Gastroesophageal sphincter (tissue), 4 donors: ENCODE results near the gene GMDS. TPM values are rescaled to one million over a fixed set of nuclear protein-coding genes. Genes with fewer than 3 reads are reported as not detected.

Experiments used
- ATAC-seq: fragments of 150-250 bp; one replicate; pipeline ENCODE4 v1.9.1; 2016; ENCODE audit warnings: mild to moderate bottlenecking, moderate library complexity
- H3K27ac ChIP-seq, 4 donors: fragments of 200-600 bp; sonication (generic) in 3 of 4; 1 replicate in 3 of 4; 2 replicates in 1 of 4; pipeline ENCODE4 v1.5.1; 2016 to 2019
- H3K27me3 ChIP-seq: fragments of 200-600 bp; sonication (generic); one replicate; pipeline ENCODE4 v1.5.1; 2019
- H3K36me3 ChIP-seq, 2 donors: fragments of 200-600 bp; sonication (generic); one replicate each; pipeline ENCODE4 v1.5.1; 2019; ENCODE audit warnings: control low read depth in 1 of 2
- H3K4me1 ChIP-seq, 3 donors: fragments of 200-600 bp; sonication (generic); 1 replicate in 2 of 3; 2 replicates in 1 of 3; pipeline ENCODE4 v1.5.1; 2016 to 2019; ENCODE audit warnings: control low read depth in 2 of 3
- H3K4me3 ChIP-seq, 2 donors: fragments of 200-600 bp; sonication (generic); one replicate each; pipeline ENCODE4 v1.5.1; 2019; ENCODE audit warnings: mild to moderate bottlenecking in 1 of 2, moderate library complexity in 1 of 2
- H3K9me3 ChIP-seq, 3 donors: fragments of 200-600 bp; sonication (generic); one replicate each; pipeline ENCODE4 v1.5.1; 2017 to 2019; ENCODE audit warnings: control low read depth in 2 of 3
- CTCF ChIP-seq, 4 experiments: fragments of 200-600 bp in 2 of 4; fragments of 450-650 bp in 2 of 4; sonication (generic) in 1 of 4; IDR thresholded peaks; one replicate each; pipeline ENCODE4 v1.5.1; 2017 to 2019; ENCODE audit warnings: antibody characterized with exemption in 4 of 4, mild to moderate bottlenecking in 2 of 4, moderate library complexity in 2 of 4
- EP300 ChIP-seq: sonication (generic); formaldehyde crosslinking; IDR thresholded peaks from one replicate; pipeline ENCODE4 v1.6.1; 2017; ENCODE audit warnings: antibody characterized with exemption, mild to moderate bottlenecking
- POLR2A ChIP-seq, 2 donors: fragments of 450-650 bp; IDR thresholded peaks; one replicate each; pipeline ENCODE4 v1.6.1; 2017; ENCODE audit warnings: antibody characterized with exemption in 2 of 2, mild to moderate bottlenecking in 2 of 2, moderate library complexity in 1 of 2
- POLR2AphosphoS5 ChIP-seq: sonication (generic); formaldehyde crosslinking; IDR thresholded peaks from one replicate; pipeline ENCODE4 v1.6.1; 2017; ENCODE audit warnings: antibody characterized with exemption
- WGBS, 2 donors: methylation state at CpG; one replicate each; pipeline ENCODE4 v1.1.5; 2018; ENCODE audit warnings: low coverage in 1 of 2; 5-methylcytosine and 5-hydroxymethylcytosine counted together
- total RNA-seq, 4 donors: library from RNA; depleted of rRNA; stranded (reverse); fragments of >200 nt; gene quantifications; one replicate each; pipeline ENCODE4 v1.1.0, GENCODE V29; 2016

The GMDS gene
- total RNA-seq, 4 donors from 2014 or later: 5.0 to 14.7 (median 6.4) TPM

GRCh38 chr6:1901556-1901955 is 343.8 kb downstream of the GMDS start:
- H3K9me3 ChIP-seq: no peaks in the 10 kb centered on the region
- no peaks in the 10 kb centered on the region for H3K27me3 ChIP-seq
- no peak overlapping the region for H3K4me3 ChIP-seq
- TF ChIP-seq POLR2A (IDR thresholded peaks at IDR 0.05): no peak
- TF ChIP-seq POLR2AphosphoS5: no peak
- no peak for TF ChIP-seq CTCF (IDR thresholded peaks at IDR 0.05)
- no peak for TF ChIP-seq EP300
- no peak overlapping the region for H3K27ac ChIP-seq
- ATAC-seq: no peak
- WGBS, 2 donors: 100% methylated on average over 1 of the region's 1 CpG; no CpG with 5 or more reads in 1 of the 2 donors
- H3K36me3 ChIP-seq: no peaks in the 10 kb centered on the region
- peaks cover 0 to 16% (median 6%) of the 10 kb centered on the region in 3 donors for H3K4me1 ChIP-seq

- TF ChIP-seq EP300 (no peak), POLR2A (IDR thresholded peaks at IDR 0.05) (no peak), CTCF (IDR thresholded peaks at IDR 0.05) (no peak), POLR2AphosphoS5 (no peak)
Measured at GRCh38 chr6:1896897-1897296, 348.5 kb downstream of the GMDS start.

GRCh38 chr6:1895721-1896120 is 349.7 kb downstream of the GMDS start:
- no peak for TF ChIP-seq POLR2A (IDR thresholded peaks at IDR 0.05)
- TF ChIP-seq EP300: no peak
- TF ChIP-seq POLR2AphosphoS5: no peak
- TF ChIP-seq CTCF (IDR thresholded peaks at IDR 0.05): no peak
- 92 to 100% methylated on average over 1 to 3 of the region's 3 CpGs for WGBS, 2 donors
- Histone ChIP-seq H3K4me3 (no peak overlapping the region), H3K36me3 (no peaks in the 10 kb centered on the region), H3K27ac (no peak overlapping the region), H3K9me3 (no peaks in the 10 kb centered on the region), H3K27me3 (no peaks in the 10 kb centered on the region), H3K4me1 (no peaks in the 10 kb centered on the region)
- ATAC-seq: no peak

More at GRCh38 chr6:1896897-1897296, 348.5 kb downstream of the GMDS start:
- Histone ChIP-seq H3K27me3 (no peaks in the 10 kb centered on the region), H3K4me1 (no peaks in the 10 kb centered on the region), H3K9me3 (no peaks in the 10 kb centered on the region), H3K36me3 (no peaks in the 10 kb centered on the region), H3K4me3 (no peak overlapping the region), H3K27ac (no peak overlapping the region)
- no peak for ATAC-seq
- WGBS, 2 donors: 82 to 100% methylated on average over 2 to 5 of the region's 5 CpGs

- ATAC-seq: no peak
- no peak for TF ChIP-seq CTCF (IDR thresholded peaks at IDR 0.05)
- TF ChIP-seq POLR2A (IDR thresholded peaks at IDR 0.05): no peak
- TF ChIP-seq POLR2AphosphoS5: no peak
- TF ChIP-seq EP300: no peak
- 72 to 93% methylated on average over 3 to 6 of the region's 6 CpGs for WGBS, 2 donors
Measured at GRCh38 chr6:1894954-1895353, 350.5 kb downstream of the GMDS start.

GRCh38 chr6:1893470-1894130 is 351.8 kb downstream of the GMDS start:
- Histone ChIP-seq H3K27ac (no peak overlapping the region), H3K36me3 (no peaks in the 10 kb centered on the region), H3K4me1 (no peaks in the 10 kb centered on the region), H3K9me3 (no peaks in the 10 kb centered on the region), H3K4me3 (no peak overlapping the region), H3K27me3 (no peaks in the 10 kb centered on the region)
- ATAC-seq: no peak
- WGBS, 2 donors: 61 to 78% methylated on average over 7 to 10 of the region's 11 CpGs
- no peak for TF ChIP-seq POLR2A (IDR thresholded peaks at IDR 0.05)

More at GRCh38 chr6:1894954-1895353, 350.5 kb downstream of the GMDS start:
- H3K27ac ChIP-seq: no peak overlapping the region
- no peaks in the 10 kb centered on the region for H3K27me3 ChIP-seq
- no peaks in the 10 kb centered on the region for H3K4me1 ChIP-seq
- H3K9me3 ChIP-seq: no peaks in the 10 kb centered on the region
- no peak overlapping the region for H3K4me3 ChIP-seq
- H3K36me3 ChIP-seq: no peaks in the 10 kb centered on the region
